Activated T-cell treated with anti-CD3 and anti-CD28 coated beads, Interleukin-2, amount 50 U/mL, for 24 hours (primary cell): ENCODE data around the gene ZNF576.

Experiments
- DNase-seq: peaks from one replicate; pipeline ENCODE4 v3.0.0-alpha.2; 2020
- H3K27ac Mint-ChIP-seq: 2 replicates; pipeline ENCODE4 v1.8.0; 2020; ENCODE audit warnings: mild to moderate bottlenecking, mixed read lengths
- H3K27me3 Mint-ChIP-seq: 2 replicates; pipeline ENCODE4 v1.8.0; 2020; ENCODE audit warnings: mixed read lengths
- H3K36me3 Mint-ChIP-seq: 2 replicates; pipeline ENCODE4 v1.8.0; 2020; ENCODE audit warnings: low read depth, mixed read lengths
- H3K4me1 Mint-ChIP-seq: 2 replicates; pipeline ENCODE4 v1.8.0; 2020; ENCODE audit warnings: low read depth, mixed read lengths
- H3K4me3 Mint-ChIP-seq: 2 replicates; pipeline ENCODE4 v1.8.0; 2020; ENCODE audit warnings: mild to moderate bottlenecking, moderate library complexity, mixed read lengths
- H3K9me3 Mint-ChIP-seq: 2 replicates; pipeline ENCODE4 v1.8.0; 2020; ENCODE audit warnings: mixed read lengths

ZNF576 gene

DNA sequence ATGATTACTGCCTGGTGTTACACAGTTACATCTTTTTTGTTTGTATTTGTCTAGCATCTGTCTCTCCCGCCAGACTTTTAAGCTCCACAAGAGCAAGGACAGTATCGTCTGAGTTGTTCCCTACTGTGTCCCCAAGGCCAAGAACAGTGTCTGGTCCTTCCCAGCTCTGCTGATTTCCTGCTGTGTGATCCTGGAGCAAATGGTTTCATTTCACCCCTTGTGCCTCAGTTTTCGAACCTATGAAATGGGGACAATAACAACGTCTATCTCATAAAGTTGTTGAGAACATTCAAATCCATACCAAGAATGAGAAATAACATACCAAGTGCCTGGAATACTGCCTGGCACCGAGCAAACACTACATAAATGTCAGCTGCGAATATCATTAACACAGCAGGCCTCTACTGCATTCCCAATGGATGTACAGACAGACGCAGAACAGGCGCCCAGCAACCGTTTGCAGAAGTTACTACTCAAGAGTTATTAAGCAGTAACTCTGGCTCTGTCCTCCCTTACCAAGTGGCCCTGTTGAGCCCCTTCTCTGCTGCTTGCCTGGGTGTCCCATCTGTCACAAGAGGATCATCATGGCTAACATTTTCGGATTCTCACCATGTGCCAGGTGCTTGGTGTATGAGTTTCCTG lies 32.5 kb upstream of the ZNF576 start:
- DNase-seq = no peak
- Mint-ChIP-seq H3K9me3 (no peaks in the 10 kb centered on the region), H3K36me3 (peaks cover 49% of the 10 kb centered on the region), H3K4me1 (peaks cover 53% of the 10 kb centered on the region), H3K27me3 (no peaks in the 10 kb centered on the region), H3K27ac (peak overlapping the region; percentile 95), H3K4me3 (no peak overlapping the region)

- no peak overlapping the region for H3K27ac Mint-ChIP-seq
- DNase-seq = no peak
- no peaks in the 10 kb centered on the region for H3K9me3 Mint-ChIP-seq
- no peaks in the 10 kb centered on the region for H3K27me3 Mint-ChIP-seq
- H3K4me3 Mint-ChIP-seq = no peak overlapping the region
- peaks cover 56% of the 10 kb centered on the region for H3K4me1 Mint-ChIP-seq
- peaks cover 47% of the 10 kb centered on the region for H3K36me3 Mint-ChIP-seq
Observed at GRCh38 chr19:43564800-43565199, 31.6 kb upstream of the ZNF576 start.

GRCh38 chr19:43569657-43570056 lies 26.7 kb upstream of the ZNF576 start:
- no peaks in the 10 kb centered on the region for H3K27me3 Mint-ChIP-seq
- no peaks in the 10 kb centered on the region for H3K9me3 Mint-ChIP-seq
- peaks cover 47% of the 10 kb centered on the region for H3K4me1 Mint-ChIP-seq
- H3K4me3 Mint-ChIP-seq = no peak overlapping the region
- H3K27ac Mint-ChIP-seq = peak overlapping the region; percentile 39
- no peak for DNase-seq
- H3K36me3 Mint-ChIP-seq = peaks cover 40% of the 10 kb centered on the region

DNA sequence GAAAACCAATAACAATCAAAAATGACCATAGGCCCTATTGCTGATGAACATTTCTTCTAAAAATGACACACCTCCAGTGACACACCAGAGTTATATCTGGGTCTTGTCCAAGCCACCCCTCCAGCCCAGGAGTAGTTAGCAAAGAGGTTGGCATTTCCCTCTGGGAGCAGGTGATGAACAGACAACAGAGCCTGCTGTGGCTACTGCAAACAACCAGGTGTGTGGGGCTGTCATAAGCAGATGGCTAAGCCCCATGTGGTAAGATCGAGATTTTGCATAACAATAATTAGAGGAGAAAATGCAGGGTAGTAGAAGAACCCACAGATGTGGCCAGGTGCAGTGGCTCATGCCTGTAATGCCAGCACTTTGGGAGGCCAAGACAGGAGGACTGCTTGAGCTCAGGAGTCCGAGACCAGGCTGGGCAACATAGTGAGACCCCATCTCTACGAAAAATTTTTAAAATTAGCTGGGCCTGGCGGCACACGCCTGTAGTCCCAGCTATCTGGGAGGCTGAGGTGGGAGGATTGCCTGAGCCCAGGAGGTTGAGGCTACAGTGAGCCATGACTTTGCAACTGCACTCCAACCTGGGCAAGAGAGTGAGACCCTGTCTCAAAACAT lies 26.1 kb upstream of the ZNF576 start:
- peaks cover 46% of the 10 kb centered on the region for H3K36me3 Mint-ChIP-seq
- peak overlapping the region; percentile 76 for H3K27ac Mint-ChIP-seq
- no peak overlapping the region for H3K4me3 Mint-ChIP-seq
- H3K4me1 Mint-ChIP-seq = peaks cover 47% of the 10 kb centered on the region
- no peak for DNase-seq
- no peaks in the 10 kb centered on the region for H3K9me3 Mint-ChIP-seq
- H3K27me3 Mint-ChIP-seq = no peaks in the 10 kb centered on the region

GRCh38 chr19:43572171-43572588 lies 24.2 kb upstream of the ZNF576 start:
- no peak for DNase-seq
- peaks cover 45% of the 10 kb centered on the region for H3K36me3 Mint-ChIP-seq
- no peaks in the 10 kb centered on the region for H3K27me3 Mint-ChIP-seq
- H3K27ac Mint-ChIP-seq = peak overlapping the region; percentile 32
- no peaks in the 10 kb centered on the region for H3K9me3 Mint-ChIP-seq
- peaks cover 51% of the 10 kb centered on the region for H3K4me1 Mint-ChIP-seq
- H3K4me3 Mint-ChIP-seq = no peak overlapping the region

- Mint-ChIP-seq H3K4me1 (peaks cover 55% of the 10 kb centered on the region), H3K27me3 (no peaks in the 10 kb centered on the region), H3K36me3 (peaks cover 42% of the 10 kb centered on the region), H3K27ac (peak overlapping the region; percentile 96), H3K9me3 (no peaks in the 10 kb centered on the region), H3K4me3 (peak overlapping the region; percentile 96)
- DNase-seq = no peak
Observed at GRCh38 chr19:43574424-43575155, 21.8 kb upstream of the ZNF576 start.

- H3K4me1 Mint-ChIP-seq = peaks cover 55% of the 10 kb centered on the region
- no peaks in the 10 kb centered on the region for H3K27me3 Mint-ChIP-seq
- peak; percentile 94 for DNase-seq
- no peaks in the 10 kb centered on the region for H3K9me3 Mint-ChIP-seq
- H3K27ac Mint-ChIP-seq = peak within 1 kb of the TSS; percentile 96
- peaks cover 35% of the 10 kb centered on the region for H3K36me3 Mint-ChIP-seq
- H3K4me3 Mint-ChIP-seq = peak within 1 kb of the TSS; percentile 96
Observed at GRCh38 chr19:43575156-43575950, 21.0 kb upstream of the ZNF576 start, which contains the start of the genes PINLYP and XRCC1. PINLYP (plus strand) TSS chr19:43575801; CDS start chr19:43577192, 1,391 bp downstream. XRCC1 (minus strand) TSS chr19:43575527; CDS start chr19:43575458, 69 bp downstream.

DNA sequence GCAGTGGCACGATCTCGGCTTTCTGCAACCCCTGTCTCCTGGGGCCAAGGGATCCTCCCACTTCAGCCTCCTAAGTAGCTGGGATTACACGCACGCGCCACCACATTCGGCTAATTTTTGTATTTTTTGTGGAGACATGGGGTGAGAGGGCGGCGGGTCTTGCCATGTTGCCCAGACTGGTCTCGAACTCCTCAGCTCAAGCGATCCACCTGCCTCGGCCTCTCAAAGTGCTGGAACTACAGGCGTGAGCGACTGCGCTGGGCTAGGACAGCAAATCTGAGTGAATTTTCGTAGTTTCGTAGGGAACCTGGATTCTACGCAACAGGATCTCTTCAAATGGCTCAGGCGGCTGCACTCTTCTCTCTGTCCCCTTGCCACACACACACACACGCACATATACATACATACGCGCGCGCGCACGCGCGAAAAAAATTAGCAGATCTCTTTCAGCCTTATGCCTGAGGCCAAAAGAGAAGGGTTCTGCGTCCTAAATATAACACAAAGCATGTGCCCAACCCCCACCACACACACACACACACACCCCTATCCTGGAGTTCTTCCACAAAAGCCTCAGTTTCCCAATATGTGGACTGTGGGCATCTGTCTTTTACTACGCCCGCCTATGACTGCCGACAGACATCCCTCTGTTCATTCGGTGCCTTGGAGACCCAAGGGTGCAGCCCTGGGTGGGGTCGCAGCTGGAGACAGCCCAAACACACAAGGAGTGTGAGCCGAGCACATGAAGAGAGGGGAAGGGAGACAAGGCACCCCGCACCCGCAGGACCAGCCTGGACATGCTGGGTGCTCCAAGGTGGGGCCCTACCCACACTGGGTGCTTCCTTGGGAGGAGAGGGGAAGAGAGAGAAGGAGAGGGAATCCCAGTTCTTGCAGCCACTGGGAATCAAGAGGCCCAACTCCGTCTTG lies 20.2 kb upstream of the ZNF576 start:
- peaks cover 48% of the 10 kb centered on the region for H3K4me1 Mint-ChIP-seq
- DNase-seq = no peak
- H3K36me3 Mint-ChIP-seq = peaks cover 28% of the 10 kb centered on the region
- H3K4me3 Mint-ChIP-seq = peak overlapping the region; percentile 96
- no peaks in the 10 kb centered on the region for H3K27me3 Mint-ChIP-seq
- peak overlapping the region; percentile 78 for H3K27ac Mint-ChIP-seq
- H3K9me3 Mint-ChIP-seq = no peaks in the 10 kb centered on the region

DNA sequence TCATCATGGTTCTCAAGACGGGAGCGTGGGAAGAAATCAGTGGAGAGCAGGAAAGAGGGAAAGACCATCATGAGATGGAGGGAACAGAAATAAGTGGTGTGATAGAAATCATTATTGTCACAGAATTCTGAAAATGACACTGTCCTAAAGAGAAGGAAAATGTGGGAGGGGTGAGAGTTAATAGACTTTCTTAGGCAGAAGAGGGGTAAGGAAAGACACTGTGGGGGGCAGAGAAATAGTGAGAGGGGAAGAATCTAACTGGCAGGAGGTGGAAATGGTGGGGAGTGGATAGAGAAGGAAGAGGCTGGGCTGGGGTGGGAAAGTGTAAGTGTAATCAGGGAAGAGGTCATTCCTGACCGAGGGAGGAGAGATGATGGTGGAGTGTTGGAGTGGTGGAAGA lies 17.6 kb upstream of the ZNF576 start:
- Mint-ChIP-seq H3K36me3 (peaks cover 8% of the 10 kb centered on the region), H3K9me3 (no peaks in the 10 kb centered on the region), H3K4me1 (peaks cover 31% of the 10 kb centered on the region), H3K4me3 (peak overlapping the region; percentile 83), H3K27ac (no peak overlapping the region), H3K27me3 (no peaks in the 10 kb centered on the region)
- no peak for DNase-seq

DNA sequence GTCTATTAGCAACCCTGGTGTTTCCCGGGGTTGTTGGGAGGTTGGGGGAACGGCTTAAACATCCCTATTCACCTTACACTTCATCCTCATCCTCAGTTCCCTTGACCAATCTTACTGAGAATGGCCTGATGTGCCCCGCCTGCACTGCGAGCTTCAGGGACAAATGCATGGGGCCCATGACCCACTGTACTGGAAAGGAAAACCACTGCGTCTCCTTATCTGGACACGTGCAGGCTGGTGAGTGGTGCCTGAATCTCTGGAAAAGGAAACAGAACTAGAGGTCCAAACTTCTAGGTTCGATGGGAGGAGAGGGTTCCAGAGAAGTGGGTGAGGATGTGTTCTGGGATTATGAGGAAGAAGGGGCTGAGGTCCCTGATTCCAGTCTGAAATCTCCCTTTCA lies 14.9 kb upstream of the ZNF576 start:
- DNase-seq = no peak
- Mint-ChIP-seq H3K4me1 (peaks cover 18% of the 10 kb centered on the region), H3K27me3 (no peaks in the 10 kb centered on the region)

GRCh38 chr19:43582495-43582894 lies 13.9 kb upstream of the ZNF576 start:
- Mint-ChIP-seq H3K36me3 (peaks cover 17% of the 10 kb centered on the region), H3K4me3 (no peak overlapping the region), H3K27me3 (no peaks in the 10 kb centered on the region), H3K9me3 (no peaks in the 10 kb centered on the region), H3K4me1 (peaks cover 17% of the 10 kb centered on the region), H3K27ac (no peak overlapping the region)
- DNase-seq = no peak

More for the DNA sequence above, 14.9 kb upstream of the ZNF576 start:
- Mint-ChIP-seq H3K9me3 (no peaks in the 10 kb centered on the region), H3K36me3 (peaks cover 10% of the 10 kb centered on the region), H3K4me3 (peak overlapping the region; percentile 26), H3K27ac (no peak overlapping the region)

DNA sequence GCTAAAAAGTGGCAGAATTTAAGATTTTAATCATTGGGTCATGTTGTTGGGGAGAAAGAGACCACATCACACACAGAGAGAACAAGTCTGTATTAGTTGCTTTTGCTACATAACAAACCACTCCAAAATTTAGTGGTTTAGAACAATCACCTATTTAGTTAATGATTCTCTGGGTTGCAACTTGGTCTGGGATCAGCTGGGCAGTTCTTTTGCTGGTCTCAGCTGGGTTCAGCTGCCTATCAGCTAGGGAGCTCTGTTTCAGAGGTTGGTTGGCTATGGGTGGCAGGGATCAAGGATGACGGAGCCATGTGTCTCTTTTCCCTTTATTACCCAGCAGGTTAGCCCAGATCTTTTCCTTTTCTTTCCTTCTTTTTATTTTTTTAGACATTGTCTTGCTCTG lies 11.9 kb upstream of the ZNF576 start:
- Mint-ChIP-seq H3K4me1 (peaks cover 12% of the 10 kb centered on the region), H3K9me3 (no peaks in the 10 kb centered on the region), H3K36me3 (peaks cover 26% of the 10 kb centered on the region), H3K27ac (peak overlapping the region; percentile 75), H3K27me3 (no peaks in the 10 kb centered on the region), H3K4me3 (no peak overlapping the region)
- no peak for DNase-seq

GRCh38 chr19:43586346-43586745 lies 10.0 kb upstream of the ZNF576 start:
- H3K9me3 Mint-ChIP-seq = no peaks in the 10 kb centered on the region
- H3K4me3 Mint-ChIP-seq = no peak overlapping the region
- H3K27me3 Mint-ChIP-seq = no peaks in the 10 kb centered on the region
- no peak for DNase-seq
- no peak overlapping the region for H3K27ac Mint-ChIP-seq
- H3K4me1 Mint-ChIP-seq = peaks cover 13% of the 10 kb centered on the region
- H3K36me3 Mint-ChIP-seq = peaks cover 41% of the 10 kb centered on the region
